NT2/D1 (cell line): ENCODE results near the gene LSMEM2.

Experiments used
- SUZ12 ChIP-seq: IDR thresholded peaks from 2 replicates; pipeline ENCODE4 v1.6.1; 2011; ENCODE audit not compliant: insufficient read length, insufficient read depth; ENCODE audit errors: extremely low read depth
- YY1 ChIP-seq: IDR thresholded peaks from 2 replicates; pipeline ENCODE4 v1.6.1; 2011; ENCODE audit not compliant: insufficient read length, insufficient read depth
- ZNF274 ChIP-seq: IDR thresholded peaks from 2 replicates; pipeline ENCODE4 v1.6.1; 2011; ENCODE audit warnings: mild to moderate bottlenecking, low read depth, low read length

- TF ChIP-seq YY1 (no peak), ZNF274 (no peak), SUZ12 (no peak)
Observed at GRCh38 chr3:50251220-50251619, 27.7 kb upstream of the LSMEM2 start.
